HTERT RPE-1 (cell line): ENCODE results near the gene ACACA.
"Not testable (repeated sequence)": the region's sequence is repeated elsewhere in the genome, so short reads cannot be mapped to it uniquely, and the experiment has no call there.

ENCODE experiments used
- in situ Hi-C: fragments of 300-500 bp; cut with MboI; formaldehyde crosslinking; loops from 4 replicates; pipeline ENCODE4 v1.14.3; 2020; ENCODE audit warnings: low sequenced_read_pairs

Gene ACACA

GRCh38 chr17:37188157-37188556, 218.5 kb downstream of the ACACA start:
- in situ Hi-C loops: no loop called here

GRCh38 chr17:37187262-37187661, 219.4 kb downstream of the ACACA start:
- in situ Hi-C loops: no loop called here

- in situ Hi-C loops: no loop called here
Observed at GRCh38 chr17:37182786-37183465, 223.7 kb downstream of the ACACA start.

DNA sequence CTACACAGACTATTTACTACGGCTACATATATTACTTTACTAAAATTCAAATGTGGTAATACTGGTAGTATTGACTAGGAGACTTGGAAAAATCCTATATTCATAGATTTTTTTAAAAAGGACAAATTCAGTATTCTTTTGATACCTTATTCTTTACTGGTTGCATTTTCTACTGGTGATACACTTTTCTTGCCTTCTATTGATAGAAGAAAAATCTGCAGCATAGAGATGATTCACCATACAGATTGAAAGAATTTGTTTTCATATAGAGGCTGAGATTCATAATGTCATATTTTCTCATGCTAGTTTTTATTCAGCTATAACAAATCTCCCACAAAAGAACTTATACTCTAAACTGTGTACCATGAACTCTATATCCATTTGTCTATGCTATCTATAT, 226.3 kb downstream of the ACACA start:
- in situ Hi-C loops: no loop called here

- in situ Hi-C loops: no loop called here
Observed at GRCh38 chr17:37179893-37180292, 226.7 kb downstream of the ACACA start.

DNA sequence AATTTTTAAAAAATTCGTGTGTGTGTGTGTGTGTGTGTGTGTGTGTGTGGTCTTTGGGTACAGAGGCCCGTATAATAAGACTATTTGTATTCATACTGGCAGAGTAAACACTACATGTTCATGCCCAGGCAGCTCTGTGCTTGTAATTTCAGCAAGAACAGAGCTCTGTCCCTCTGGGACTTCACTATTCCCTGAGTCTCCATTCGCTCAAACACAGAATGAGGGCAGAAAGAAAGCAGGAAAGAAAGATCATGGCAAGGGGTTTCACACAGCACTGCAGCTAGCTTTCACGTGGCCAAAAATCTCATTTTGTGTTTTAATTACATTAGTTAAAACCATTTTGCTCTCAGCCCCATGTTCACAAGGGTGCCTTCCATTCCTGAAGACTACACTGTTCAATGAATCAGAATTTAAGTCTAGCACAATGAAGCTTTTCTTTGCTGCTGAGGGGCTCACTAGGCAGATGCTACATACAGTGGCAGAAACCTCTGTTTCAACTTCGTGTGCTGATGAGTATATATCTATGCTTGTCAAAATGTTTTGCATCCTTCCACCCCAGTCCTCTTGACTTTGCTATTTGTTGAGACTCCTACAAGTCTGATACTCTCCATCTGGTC, 229.3 kb downstream of the ACACA start:
- in situ Hi-C loops: no loop called here

DNA sequence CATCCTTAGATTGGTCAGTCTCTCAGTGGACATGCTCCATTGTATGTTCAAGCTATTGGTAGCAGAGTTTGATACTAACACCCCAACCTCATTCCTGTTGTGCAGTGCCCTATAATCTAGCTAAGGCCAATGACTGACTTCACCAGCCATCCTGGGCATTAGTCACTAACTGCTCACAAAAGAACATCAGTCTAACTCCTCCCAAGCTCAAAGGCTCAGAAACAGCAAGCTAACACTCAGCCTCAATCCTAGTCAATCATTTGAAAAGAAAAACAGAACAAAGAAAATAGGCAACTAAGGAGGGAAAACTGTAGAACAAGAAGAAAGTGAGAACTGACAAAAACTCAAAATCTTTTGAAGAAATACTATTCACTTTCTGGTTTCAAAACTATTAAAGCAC, 229.9 kb downstream of the ACACA start:
- in situ Hi-C loops: no loop called here

- in situ Hi-C loops: no loop called here
Observed at GRCh38 chr17:37174205-37174604, 232.4 kb downstream of the ACACA start.

GRCh38 chr17:37170881-37171425, 235.7 kb downstream of the ACACA start:
- in situ Hi-C loops: no loop called here

GRCh38 chr17:37168731-37169353, 237.8 kb downstream of the ACACA start:
- in situ Hi-C loops: no loop called here

GRCh38 chr17:37167756-37168155, 238.9 kb downstream of the ACACA start:
- in situ Hi-C loops: no loop called here

DNA sequence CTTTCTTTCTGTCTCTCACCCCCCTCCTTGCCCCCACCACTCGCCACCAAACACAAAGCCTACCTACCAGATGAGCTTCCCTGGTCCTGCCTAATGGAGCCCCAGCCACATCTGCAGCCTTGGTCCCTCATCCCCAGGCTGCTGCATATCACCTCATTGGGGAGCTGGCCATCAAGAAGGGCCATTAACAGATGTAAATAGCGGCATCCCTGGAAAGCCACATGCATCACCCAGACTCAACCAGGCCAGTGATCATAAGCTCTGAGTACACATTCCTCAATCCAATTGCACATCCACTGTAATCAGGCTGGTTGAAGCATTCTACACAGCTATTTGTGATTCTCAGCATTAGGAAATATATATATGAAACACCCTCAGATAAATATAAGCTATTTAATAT, 242.6 kb downstream of the ACACA start:
- in situ Hi-C loops: no loop called here

DNA sequence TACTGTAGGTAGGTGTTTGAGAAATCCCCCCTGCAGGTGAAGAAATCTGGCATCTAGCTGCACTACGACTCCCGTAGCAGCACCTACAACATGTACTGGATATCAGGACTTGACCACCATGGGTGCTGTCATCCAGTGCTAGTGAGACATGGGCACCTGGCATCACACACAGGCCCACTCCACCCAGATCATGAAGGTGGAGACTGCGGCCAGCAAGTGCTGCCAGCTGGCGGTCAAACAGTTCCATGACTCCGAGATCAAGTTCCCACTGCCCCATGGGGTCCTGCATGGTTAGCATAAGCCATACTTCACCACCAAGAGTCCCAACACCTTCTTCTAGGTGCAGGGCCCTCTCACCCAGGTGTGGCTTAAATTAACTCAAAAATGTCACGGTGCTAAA, 243.8 kb downstream of the ACACA start:
- in situ Hi-C loops: no loop called here

DNA sequence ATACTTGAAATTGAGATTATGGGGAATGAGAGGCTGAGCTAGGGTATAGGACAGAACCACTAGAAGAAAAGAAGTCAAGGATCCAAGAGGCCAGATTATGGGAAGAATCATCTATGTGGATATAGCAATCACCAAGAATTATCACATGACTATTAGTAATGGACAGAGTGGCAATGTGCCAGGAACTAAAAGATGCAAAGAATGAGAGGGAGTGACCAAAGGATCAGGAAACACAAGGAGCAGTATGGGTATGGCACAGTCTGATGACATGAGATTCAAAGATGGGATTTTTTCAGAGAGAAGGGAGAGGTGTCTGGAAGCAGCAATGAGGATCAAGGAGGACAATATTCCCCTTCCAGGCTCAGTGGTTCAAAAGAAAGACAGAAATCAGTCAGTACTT, 245.7 kb downstream of the ACACA start:
- in situ Hi-C loops: no loop called here

DNA sequence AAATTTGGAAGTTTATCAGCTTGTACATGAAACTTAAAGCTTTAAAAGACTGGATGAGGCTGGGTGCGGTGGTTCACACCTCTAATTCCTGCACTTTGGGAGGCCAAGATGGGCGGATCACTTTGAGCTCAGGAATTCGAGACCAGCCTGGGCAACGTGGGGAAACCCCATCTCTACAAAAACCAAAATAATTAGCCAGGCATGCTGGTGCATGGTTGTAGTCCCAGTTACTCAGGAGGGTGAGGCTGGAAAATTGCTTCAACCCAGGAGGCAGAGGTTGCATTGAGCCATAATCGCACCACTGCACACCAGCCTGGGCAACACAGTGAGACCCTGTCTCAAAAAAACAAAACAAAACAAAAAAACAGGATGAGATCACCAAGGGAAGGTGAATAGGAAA, 248.3 kb downstream of the ACACA start:
- in situ Hi-C loops: no loop called here

DNA sequence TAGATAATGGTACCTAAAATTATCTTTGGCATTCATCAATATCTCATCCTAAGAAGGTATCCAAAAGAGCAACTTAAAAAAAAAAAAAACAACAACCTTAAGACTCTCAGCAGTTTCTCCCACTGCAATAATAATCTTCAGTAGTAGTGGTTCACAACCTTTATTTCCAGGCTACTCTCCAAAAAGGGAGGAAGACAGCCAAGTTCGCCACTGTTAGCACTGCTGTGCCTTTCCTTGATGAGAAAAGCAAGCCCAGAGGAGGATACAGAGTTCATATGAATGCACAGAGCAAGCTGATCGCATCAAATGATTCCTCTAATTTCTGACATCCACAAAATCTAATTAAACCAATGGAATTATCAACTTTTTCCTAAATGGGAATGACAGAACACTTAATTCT, 258.5 kb downstream of the ACACA start:
- in situ Hi-C loops: no loop called here

DNA sequence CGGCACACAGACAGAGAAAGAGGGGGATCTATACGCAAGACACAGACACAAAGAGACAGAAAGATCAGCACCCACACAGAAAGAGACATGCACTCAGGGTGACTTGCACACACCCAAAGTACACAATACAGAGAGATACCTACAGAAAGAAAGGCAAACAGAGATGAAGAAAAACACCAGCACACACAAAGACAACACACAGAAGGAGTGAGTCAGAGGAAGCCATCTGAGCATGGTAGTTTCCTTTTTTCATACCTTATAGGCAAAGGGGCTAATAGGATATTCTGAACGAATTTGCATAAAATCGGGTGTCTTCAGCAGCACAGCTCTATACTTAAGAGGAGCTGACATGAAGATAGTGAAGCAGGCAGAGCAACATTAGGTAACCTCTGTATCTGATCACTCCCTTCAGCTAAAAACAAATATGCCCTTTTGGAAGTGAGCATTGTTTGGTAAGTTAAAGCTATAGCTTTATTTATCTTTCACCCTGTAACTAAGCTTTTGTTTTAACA, 259.3 kb downstream of the ACACA start:
- in situ Hi-C loops: no loop called here

GRCh38 chr17:37146086-37147064, 260.3 kb downstream of the ACACA start:
- in situ Hi-C loops: no loop called here

DNA sequence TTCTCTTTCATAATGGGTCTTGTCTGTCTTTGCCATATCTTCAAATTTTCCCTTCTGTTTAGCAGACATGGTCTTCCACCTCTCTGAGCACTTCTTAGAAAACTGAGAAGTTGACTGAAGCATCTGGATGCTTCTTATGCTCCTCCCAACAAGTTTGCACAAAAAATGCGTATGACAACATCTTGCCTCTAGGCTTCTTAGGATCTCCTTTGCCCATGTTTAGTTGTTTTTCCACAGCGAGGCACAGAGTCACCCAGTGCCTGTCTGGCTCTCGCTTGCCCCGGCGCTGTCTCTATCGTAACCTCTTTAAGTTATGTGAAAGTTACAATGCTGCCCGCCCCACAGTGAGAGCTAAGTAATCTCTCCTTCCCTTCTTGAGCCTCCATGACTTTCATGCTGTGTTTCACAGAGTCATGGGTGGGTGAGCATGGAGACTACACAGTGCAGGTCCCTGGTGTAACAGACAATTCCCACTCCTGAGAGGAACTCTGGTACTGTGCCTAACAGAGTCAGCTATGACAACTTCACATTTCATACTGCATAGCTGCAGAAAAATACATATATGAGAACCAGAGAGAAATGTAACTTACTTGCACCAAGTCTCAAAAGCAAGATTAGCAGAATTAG, 262.4 kb downstream of the ACACA start:
- in situ Hi-C loops: no loop called here

- in situ Hi-C loops: not testable (repeated sequence)
Observed at GRCh38 chr17:37143558-37143957, 263.1 kb downstream of the ACACA start.
